ENCODE results near the gene SARNP. TPM values are rescaled to one million over a fixed set of nuclear protein-coding genes. Genes with fewer than 3 reads are reported as not detected.

The SARNP gene
- total and polyA plus RNA-seq, 9 of the 15 experiments (the other 6 are each of a cell fraction or from before 2014, with no cell fraction given): 70.1 to 400 (median 198) TPM

- TF ChIP-seq REST (IDR thresholded peaks at IDR 0.05; ENCODE audit: borderline replicate concordance) (no peak), REST (CRISPR knock-in tag; IDR thresholded peaks at IDR 0.05; ENCODE audit: low read depth) (no peak), RBM15 (IDR thresholded peaks at IDR 0.05; ENCODE audit: insufficient read depth, low read length) (no peak), RNF2 (IDR thresholded peaks at IDR 0.05) (no peak), ILK (tag; IDR thresholded peaks at IDR 0.05; ENCODE audit: borderline replicate concordance, low read depth) (no peak), EWSR1 (IDR thresholded peaks at IDR 0.05; ENCODE audit: borderline replicate concordance, low read depth, partially characterized antibody) (no peak), PATZ1 (CRISPR knock-in tag; IDR thresholded peaks at IDR 0.05; ENCODE audit: borderline replicate concordance) (no peak), ZNF239 (CRISPR knock-in tag; IDR thresholded peaks at IDR 0.05) (no peak), RUNX1 (IDR thresholded peaks at IDR 0.05; ENCODE audit: low read depth) (no peak), ZNF444 (CRISPR knock-in tag; IDR thresholded peaks at IDR 0.05) (no peak), ZNF445 (CRISPR knock-in tag; IDR thresholded peaks at IDR 0.05; ENCODE audit: low read depth) (no peak), YY1 (IDR thresholded peaks at IDR 0.05; ENCODE audit: borderline replicate concordance in 1 of 3, control insufficient read depth in 1 of 3, extremely low read depth in 1 of 3, insufficient read depth in 3 of 3, insufficient read length in 1 of 3, insufficient replicate concordance in 2 of 3, low read depth in 1 of 3, low read length in 2 of 3) (no peak), ASH1L (IDR thresholded peaks at IDR 0.05; ENCODE audit: borderline replicate concordance, low read depth, partially characterized antibody) (no peak), HNRNPK (IDR thresholded peaks at IDR 0.05; ENCODE audit: low read depth, low read length, poor library complexity, severe bottlenecking) (no peak)
Observed at GRCh38 chr12:55829967-55830600, 12.6 kb upstream of the SARNP start (continued).

Measured in K562 (cell line).